ENCODE measurements around the gene PIGR. TPM values are rescaled to one million over a fixed set of nuclear protein-coding genes. Genes with fewer than 3 reads are reported as not detected.

The PIGR gene
- total RNA-seq, 1 experiment from 2014 or later = 2.6 TPM

- ChIA-PET RAD21 (ENCODE audit: low non-redundant PET in 1 of 2, low total read pairs in 2 of 2, uncharacterized antibody in 2 of 2, unreplicated experiment in 2 of 2) (no interaction called here), CTCF (interaction anchor here (0.8 to 1.9 kb wide), 3 partner anchors 10 to 189 kb away, joined by 3 to 9 read pairs (median 3); no protein-coding TSS in a partner anchor), POLR2A (interaction anchor here (0.6 kb wide), 1 partner anchor 20 kb away, joined by 8 read pairs; no protein-coding TSS in a partner anchor)
- no peaks in the 10 kb centered on the region for H3K27me3 ChIP-seq (ENCODE audit: insufficient read depth, low read length)
- no peak for TF ChIP-seq YY1 (IDR thresholded peaks at IDR 0.05; ENCODE audit: extremely low read depth, insufficient replicate concordance, low read depth, low read length)
- no peak for TF ChIP-seq SP1 (IDR thresholded peaks at IDR 0.05; ENCODE audit: low read depth)
- no peak for TF ChIP-seq EZH2phosphoT487 (IDR thresholded peaks at IDR 0.05; ENCODE audit: borderline replicate concordance)
- TF ChIP-seq FOSL1 (IDR thresholded peaks at IDR 0.05; ENCODE audit: low read depth) = no peak
- no peak for ATAC-seq
- H3K4me2 ChIP-seq (ENCODE audit: low read length) = no peak overlapping the region
- no peak overlapping the region for H3K9ac ChIP-seq (ENCODE audit: low read length)
- H2AFZ ChIP-seq (ENCODE audit: low read depth, low read length, poor library complexity, severe bottlenecking) = no peak overlapping the region
- peaks cover 0 to 9% of the 10 kb centered on the region in 2 experiments; a peak in 2 of 4 replicates for H3K4me1 ChIP-seq (ENCODE audit: control insufficient read depth in 1 of 2, insufficient read depth in 2 of 2, low read length in 2 of 2)
- no peaks in the 10 kb centered on the region for H3K9me3 ChIP-seq (ENCODE audit: control insufficient read depth in 1 of 2, insufficient read depth in 1 of 2, low read depth in 1 of 2, low read length in 2 of 2)
- H3K27ac ChIP-seq (ENCODE audit: low read depth, low read length) = no peak overlapping the region
- H3K36me3 ChIP-seq (ENCODE audit: control insufficient read depth in 1 of 2, insufficient read depth in 2 of 2, low read length in 2 of 2) = no peaks in the 10 kb centered on the region
- no TSS peak for BruUV-seq (replicated peaks)
- no peaks in the 10 kb centered on the region for H3K9me2 ChIP-seq (ENCODE audit: insufficient read depth)
- no peaks in the 10 kb centered on the region for H4K20me1 ChIP-seq (ENCODE audit: insufficient read depth)
- intact Hi-C loops (cut with micrococcal nuclease) = no loop called here
- H3K79me2 ChIP-seq (ENCODE audit: insufficient read depth, low read length) = no peaks in the 10 kb centered on the region
- DNase-seq (ENCODE audit: low read depth, low spot score) = no peak
- H3K4me3 ChIP-seq (replicated peaks in 1 of 2; ENCODE audit: low read depth in 1 of 2, low read length in 2 of 2) = no peak overlapping the region
Measured at GRCh38 chr1:206926286-206926685, 20.0 kb downstream of the PIGR start.

GRCh38 chr1:206925106-206925736 lies 21.0 kb downstream of the PIGR start:
- RAD21 ChIA-PET (ENCODE audit: low non-redundant PET in 1 of 2, low total read pairs in 2 of 2, uncharacterized antibody in 2 of 2, unreplicated experiment in 2 of 2) = no interaction called here
- POLR2A ChIA-PET = no interaction called here
- Histone ChIP-seq H3K79me2 (ENCODE audit: insufficient read depth, low read length) (no peaks in the 10 kb centered on the region), H3K4me3 (replicated peaks in 1 of 2; ENCODE audit: low read depth in 1 of 2, low read length in 2 of 2) (no peak overlapping the region), H3K9me2 (ENCODE audit: insufficient read depth) (no peaks in the 10 kb centered on the region), H3K27me3 (ENCODE audit: insufficient read depth, low read length) (no peaks in the 10 kb centered on the region), H3K9ac (ENCODE audit: low read length) (no peak overlapping the region), H3K4me2 (ENCODE audit: low read length) (no peak overlapping the region), H3K27ac (ENCODE audit: low read depth, low read length) (no peak overlapping the region), H3K4me1 (ENCODE audit: control insufficient read depth in 1 of 2, insufficient read depth in 2 of 2, low read length in 2 of 2) (peaks cover 0 to 9% of the 10 kb centered on the region in 2 experiments; a peak in 2 of 4 replicates), H2AFZ (ENCODE audit: low read depth, low read length, poor library complexity, severe bottlenecking) (no peak overlapping the region), H3K36me3 (ENCODE audit: control insufficient read depth in 1 of 2, insufficient read depth in 2 of 2, low read length in 2 of 2) (no peaks in the 10 kb centered on the region), H3K9me3 (ENCODE audit: control insufficient read depth in 1 of 2, insufficient read depth in 1 of 2, low read depth in 1 of 2, low read length in 2 of 2) (no peaks in the 10 kb centered on the region), H4K20me1 (ENCODE audit: insufficient read depth) (no peaks in the 10 kb centered on the region)
- no peak for TF ChIP-seq RAD21 (IDR thresholded peaks at IDR 0.05; ENCODE audit: low read depth)
- no peak for TF ChIP-seq JUND (IDR thresholded peaks at IDR 0.05)
- TF ChIP-seq REST (IDR thresholded peaks at IDR 0.05; ENCODE audit: low read depth) = no peak
- TF ChIP-seq MAX (IDR thresholded peaks at IDR 0.05) = no peak
- TF ChIP-seq CBX3 (IDR thresholded peaks at IDR 0.05; ENCODE audit: low read depth) = no peak
- TF ChIP-seq POLR2AphosphoS5 (IDR thresholded peaks at IDR 0.05; ENCODE audit: low read depth, low read length) = no peak
- TF ChIP-seq YY1 (IDR thresholded peaks at IDR 0.05; ENCODE audit: extremely low read depth, insufficient replicate concordance, low read depth, low read length) = no peak
- TF ChIP-seq EZH2phosphoT487 (IDR thresholded peaks at IDR 0.05; ENCODE audit: borderline replicate concordance) = no peak
- no TSS peak for BruUV-seq (replicated peaks)
- CTCF ChIA-PET = interaction anchor here (1.1 to 1.7 kb wide), 3 partner anchors 8 to 13 kb away, joined by 3 to 5 read pairs (median 4); no protein-coding TSS in a partner anchor
- intact Hi-C loops (cut with micrococcal nuclease) = no loop called here
- DNase-seq (ENCODE audit: low read depth, low spot score) (no peak), ATAC-seq (peak; percentile 52; the same call in 1 of the 2 replicates)

All from HCT116 (cell line).